Activated T-helper 17 cell treated with anti-CD3 and anti-CD28 coated beads, Interleukin-2, amount 50 U/mL, for 72 hours (primary cell): ENCODE data around the gene CAPN9. TPM values are rescaled to one million over a fixed set of nuclear protein-coding genes. Genes with fewer than 3 reads are reported as not detected.
"Not testable (repeated sequence)": the region's sequence is repeated elsewhere in the genome, so short reads cannot be mapped to it uniquely, and the experiment has no call there.

ENCODE experiments used
- ATAC-seq: fragments of 150-1000 bp; cut with Tn5 transposase; replicated peaks from 2 replicates; pipeline ENCODE4 v1.10.0; 2021; ENCODE audit warnings: mild to moderate bottlenecking, moderate library complexity
- H3K27ac Mint-ChIP-seq: one replicate; pipeline ENCODE4 v1.8.0; 2022; ENCODE audit warnings: mixed read lengths
- H3K27me3 Mint-ChIP-seq: one replicate; pipeline ENCODE4 v1.8.0; 2022; ENCODE audit warnings: mixed read lengths
- H3K36me3 Mint-ChIP-seq: one replicate; pipeline ENCODE4 v1.8.0; 2022; ENCODE audit warnings: low read depth, mild to moderate bottlenecking, mixed read lengths
- H3K4me1 Mint-ChIP-seq: one replicate; pipeline ENCODE4 v1.8.0; 2022; ENCODE audit warnings: mixed read lengths
- H3K4me3 Mint-ChIP-seq: one replicate; pipeline ENCODE4 v1.8.0; 2022; ENCODE audit warnings: mild to moderate bottlenecking, mixed read lengths
- H3K9me3 Mint-ChIP-seq: one replicate; pipeline ENCODE4 v1.8.0; 2022; ENCODE audit warnings: mixed read lengths
- total RNA-seq, 2 donors: library from RNA; stranded (reverse); gene quantifications; one replicate each; pipeline ENCODE4 v1.2.3, GENCODE V29; 2022

The CAPN9 gene
- total RNA-seq, 2 donors from 2014 or later, result not detected

DNA sequence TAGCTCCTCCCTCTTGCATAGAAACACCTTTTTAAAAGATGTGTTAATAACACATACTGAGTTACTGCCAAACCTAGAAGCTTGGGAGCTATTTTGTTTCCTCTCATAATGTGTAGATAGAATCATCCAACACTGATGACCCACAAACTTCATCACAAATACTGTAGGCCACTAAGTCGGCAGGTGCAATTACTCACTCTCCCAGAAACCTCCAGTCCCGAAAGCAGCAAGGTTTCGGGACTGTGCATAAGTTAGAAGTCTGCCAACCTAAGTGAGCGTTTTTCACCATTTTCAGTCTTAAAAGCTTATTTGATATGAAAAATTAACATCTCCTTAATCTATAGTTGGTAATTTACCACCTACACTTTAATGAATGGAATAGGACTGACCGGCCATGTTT, 89.2 kb downstream of the CAPN9 start:
- no peak for ATAC-seq
- Mint-ChIP-seq H3K4me1 (no peaks in the 10 kb centered on the region), H3K9me3 (no peaks in the 10 kb centered on the region), H3K4me3 (no peak overlapping the region), H3K36me3 (peaks cover 4% of the 10 kb centered on the region), H3K27me3 (peaks cover 7% of the 10 kb centered on the region), H3K27ac (no peak overlapping the region)

DNA sequence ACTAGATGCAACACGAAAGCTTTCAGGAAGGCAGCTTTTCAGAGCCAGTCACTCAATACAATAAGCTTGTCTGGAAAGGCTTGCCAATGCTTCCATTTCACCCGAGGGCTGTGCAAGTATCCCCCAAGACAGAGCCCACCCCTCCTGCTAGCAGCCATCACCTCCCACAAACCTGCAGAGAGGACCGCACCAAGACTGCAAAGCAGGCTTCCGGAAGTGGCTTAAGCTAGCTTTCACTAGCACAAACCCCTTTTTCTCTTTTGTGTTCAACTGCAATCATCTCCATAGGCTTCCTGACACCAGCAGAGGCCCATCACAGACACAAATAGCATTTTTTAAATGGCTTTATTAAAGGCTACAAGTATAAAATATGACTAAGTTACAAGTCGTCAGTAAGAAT, 89.6 kb downstream of the CAPN9 start:
- no peaks in the 10 kb centered on the region for H3K4me1 Mint-ChIP-seq
- H3K27ac Mint-ChIP-seq, result no peak overlapping the region
- H3K36me3 Mint-ChIP-seq, result peaks cover 8% of the 10 kb centered on the region
- ATAC-seq, result no peak
- H3K27me3 Mint-ChIP-seq, result peaks cover 7% of the 10 kb centered on the region
- H3K9me3 Mint-ChIP-seq, result no peaks in the 10 kb centered on the region
- H3K4me3 Mint-ChIP-seq, result no peak overlapping the region

- peaks cover 8% of the 10 kb centered on the region for H3K36me3 Mint-ChIP-seq
- H3K9me3 Mint-ChIP-seq, result no peaks in the 10 kb centered on the region
- no peaks in the 10 kb centered on the region for H3K27me3 Mint-ChIP-seq
- H3K4me1 Mint-ChIP-seq, result no peaks in the 10 kb centered on the region
- no peak overlapping the region for H3K27ac Mint-ChIP-seq
- no peak overlapping the region for H3K4me3 Mint-ChIP-seq
- no peak for ATAC-seq
Measured at GRCh38 chr1:230839173-230839572, 92.0 kb downstream of the CAPN9 start.

GRCh38 chr1:230842801-230843200, 95.6 kb downstream of the CAPN9 start:
- Mint-ChIP-seq H3K4me3 (no peak overlapping the region), H3K36me3 (peaks cover 8% of the 10 kb centered on the region), H3K9me3 (no peaks in the 10 kb centered on the region), H3K4me1 (no peaks in the 10 kb centered on the region), H3K27me3 (no peaks in the 10 kb centered on the region), H3K27ac (no peak overlapping the region)
- ATAC-seq, result no peak

DNA sequence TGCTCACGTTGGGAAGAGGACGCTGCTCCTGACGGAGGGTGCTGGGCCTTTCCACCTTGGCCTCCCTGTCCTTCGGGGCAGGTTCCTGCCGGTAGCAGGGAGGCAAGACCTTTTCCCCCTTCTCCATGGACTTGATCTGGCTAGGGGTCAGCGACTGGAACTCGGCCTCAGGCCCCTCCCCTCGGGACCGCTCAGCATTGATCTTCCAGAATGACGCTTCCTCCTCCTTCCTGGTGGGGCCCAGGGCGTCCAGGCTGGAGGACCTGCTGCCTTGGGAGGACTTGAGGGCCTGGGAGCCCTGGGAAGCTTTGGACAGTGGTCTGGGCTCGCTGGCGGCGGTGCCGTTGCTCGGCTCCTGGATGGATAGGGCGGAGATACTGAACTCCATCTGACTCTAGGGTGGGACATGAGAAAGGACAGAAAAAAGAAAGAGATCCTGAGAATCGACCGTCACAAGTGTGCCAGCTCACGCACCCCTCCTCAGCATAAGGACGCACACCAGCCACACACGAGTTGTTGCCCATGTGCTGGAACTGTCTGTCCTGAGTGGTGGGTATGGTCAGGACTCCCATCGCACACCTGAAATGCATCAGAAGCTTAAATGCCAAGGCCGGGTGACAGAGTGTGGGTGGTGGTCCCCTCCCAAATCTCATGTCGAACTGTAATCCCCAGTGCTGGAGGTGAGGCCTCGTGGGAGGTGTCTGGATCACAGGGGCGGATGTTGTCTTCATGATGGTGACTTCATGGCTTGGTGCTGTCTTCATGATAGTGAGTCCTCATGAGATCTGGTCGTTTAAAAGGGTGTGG, 96.5 kb downstream of the CAPN9 start:
- no peaks in the 10 kb centered on the region for H3K9me3 Mint-ChIP-seq
- H3K27ac Mint-ChIP-seq, result no peak overlapping the region
- H3K4me1 Mint-ChIP-seq, result no peaks in the 10 kb centered on the region
- no peaks in the 10 kb centered on the region for H3K27me3 Mint-ChIP-seq
- peaks cover 8% of the 10 kb centered on the region for H3K36me3 Mint-ChIP-seq
- H3K4me3 Mint-ChIP-seq, result no peak overlapping the region
- no peak for ATAC-seq

DNA sequence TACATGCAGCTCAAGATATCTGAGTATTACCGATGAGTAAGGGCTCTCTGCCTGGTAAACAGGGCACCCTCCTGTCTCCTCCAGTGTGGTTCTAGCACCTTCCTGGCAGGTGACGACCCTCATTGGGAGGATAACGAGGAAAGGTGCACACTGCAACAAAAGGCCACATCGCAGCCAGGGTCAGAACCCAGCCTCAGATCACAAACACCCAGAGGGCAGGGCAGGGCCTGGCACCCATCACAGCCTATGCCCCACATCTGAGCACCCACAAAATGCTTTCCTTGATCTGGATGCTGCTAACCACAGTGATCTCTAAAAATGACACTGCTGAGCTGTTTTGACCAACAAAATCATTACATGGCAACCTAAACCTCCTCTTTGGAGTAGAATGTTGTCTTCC, 97.4 kb downstream of the CAPN9 start:
- ATAC-seq, result no peak
- Mint-ChIP-seq H3K27me3 (no peaks in the 10 kb centered on the region), H3K9me3 (no peaks in the 10 kb centered on the region)

GRCh38 chr1:230845184-230845583, 98.0 kb downstream of the CAPN9 start:
- H3K4me1 Mint-ChIP-seq, H3K4me3 Mint-ChIP-seq, ATAC-seq, H3K9me3 Mint-ChIP-seq, H3K36me3 Mint-ChIP-seq, H3K27me3 Mint-ChIP-seq, H3K27ac Mint-ChIP-seq: not testable (repeated sequence)

More for the DNA sequence above, 97.4 kb downstream of the CAPN9 start:
- Mint-ChIP-seq H3K36me3 (peaks cover 8% of the 10 kb centered on the region), H3K27ac (no peak overlapping the region), H3K4me1 (no peaks in the 10 kb centered on the region), H3K4me3 (no peak overlapping the region)

- H3K4me3 Mint-ChIP-seq, result no peak overlapping the region
- no peaks in the 10 kb centered on the region for H3K36me3 Mint-ChIP-seq
- no peaks in the 10 kb centered on the region for H3K27me3 Mint-ChIP-seq
- no peaks in the 10 kb centered on the region for H3K4me1 Mint-ChIP-seq
- H3K9me3 Mint-ChIP-seq, result no peaks in the 10 kb centered on the region
- ATAC-seq, result no peak
- H3K27ac Mint-ChIP-seq, result no peak overlapping the region
Measured at GRCh38 chr1:230848235-230848634, 101.0 kb downstream of the CAPN9 start.

GRCh38 chr1:230849451-230850224, 102.5 kb downstream of the CAPN9 start:
- no peaks in the 10 kb centered on the region for H3K27me3 Mint-ChIP-seq
- no peaks in the 10 kb centered on the region for H3K9me3 Mint-ChIP-seq
- ATAC-seq, result no peak
- no peak overlapping the region for H3K27ac Mint-ChIP-seq
- H3K4me1 Mint-ChIP-seq, result no peaks in the 10 kb centered on the region
- no peak overlapping the region for H3K4me3 Mint-ChIP-seq
- H3K36me3 Mint-ChIP-seq, result no peaks in the 10 kb centered on the region

DNA sequence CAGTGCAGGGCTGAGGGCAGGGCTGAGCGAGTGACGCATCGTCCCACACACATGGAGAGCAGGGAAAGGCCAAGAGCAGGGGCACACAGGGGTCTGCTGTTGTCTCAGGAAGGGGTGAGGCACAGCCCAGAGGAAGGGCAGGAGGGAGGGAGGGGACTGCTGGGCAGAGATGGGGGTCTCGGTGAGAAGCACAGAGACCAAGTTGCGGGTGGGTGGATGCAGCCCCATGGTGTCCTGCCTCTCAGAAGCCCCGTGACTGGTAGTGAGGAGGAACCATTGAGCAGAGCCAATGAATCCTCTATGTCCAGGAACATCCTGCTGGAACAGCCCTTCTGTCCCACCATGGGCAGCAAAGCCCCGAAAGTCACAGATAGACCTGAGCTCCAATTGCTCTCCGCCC, 103.4 kb downstream of the CAPN9 start:
- Mint-ChIP-seq H3K36me3 (no peaks in the 10 kb centered on the region), H3K4me3 (no peak overlapping the region), H3K9me3 (no peaks in the 10 kb centered on the region), H3K27ac (no peak overlapping the region), H3K4me1 (no peaks in the 10 kb centered on the region), H3K27me3 (no peaks in the 10 kb centered on the region)
- no peak for ATAC-seq

DNA sequence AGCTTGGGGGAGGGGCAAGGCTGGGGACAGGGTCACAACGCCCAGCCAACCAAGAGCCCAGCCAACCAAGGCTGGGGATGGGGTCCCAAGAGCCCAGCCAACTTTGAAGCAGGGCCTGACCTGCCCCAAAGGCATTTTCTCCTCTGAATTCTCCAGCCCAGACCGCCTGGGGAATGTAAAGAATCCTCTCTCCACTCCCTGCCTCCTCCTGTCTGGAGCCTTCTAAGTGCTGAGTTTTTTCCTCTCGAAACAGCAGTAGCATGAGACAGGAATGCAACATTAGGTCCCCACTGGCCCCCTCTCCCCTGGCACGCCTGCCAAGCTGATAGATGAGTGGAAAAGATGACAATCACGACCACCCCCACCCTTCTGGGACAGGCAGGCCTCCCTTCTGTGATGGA, 104.1 kb downstream of the CAPN9 start:
- Mint-ChIP-seq H3K36me3 (no peaks in the 10 kb centered on the region), H3K4me3 (no peak overlapping the region), H3K4me1 (no peaks in the 10 kb centered on the region), H3K9me3 (no peaks in the 10 kb centered on the region), H3K27me3 (no peaks in the 10 kb centered on the region), H3K27ac (no peak overlapping the region)
- ATAC-seq, result no peak

Other genes starting within 250 kb of the CAPN9 start
- 10 to 100 TPM; 11.6 to 28.9 TPM for gene COG2, start 104.9 kb upstream of the CAPN9 start, total RNA-seq
- gene AGT, start 33.3 kb upstream of the CAPN9 start, total RNA-seq, result not detected
- gene C1orf198, start 121.1 kb downstream of the CAPN9 start, total RNA-seq, result 1 to 10 TPM; 4.1 to 7.9 TPM
- 10 to 100 TPM; 13.3 to 22.0 TPM for gene TTC13, start 231.5 kb downstream of the CAPN9 start, total RNA-seq
- 10 to 100 TPM in 1 of 2 donors, 1 to 10 TPM in 1; 8.9 to 15.4 TPM for gene ARV1, start 231.7 kb downstream of the CAPN9 start, total RNA-seq